Measurements from ENCODE around the gene VAV2.
A peak's percentile ranks its signal among the peaks of the same experiment; 100 is the strongest.

The VAV2 gene

GRCh38 chr9:133793471-133793870 lies 198.7 kb downstream of the VAV2 start:
- H3K23ac ChIP-seq (ENCODE audit: low read length) = no peak overlapping the region
- peak overlapping the region; percentile 17 for H4K8ac ChIP-seq (ENCODE audit: low read depth, low read length)
- H3K4ac ChIP-seq (ENCODE audit: low read depth, low read length) = no peak overlapping the region
- no peak overlapping the region for H4K12ac ChIP-seq (ENCODE audit: low read depth, low read length)
- peak overlapping the region; percentile 29 for H3K18ac ChIP-seq (ENCODE audit: low read length)
- no peak for DNase-seq
- peak overlapping the region; percentile 13 for H2BK120ac ChIP-seq (ENCODE audit: insufficient read depth, low read length, poor library complexity)
- H3K79me2 ChIP-seq (ENCODE audit: control insufficient read depth, insufficient read depth, low read length, poor library complexity) = no peaks in the 10 kb centered on the region
- no peak overlapping the region for H2BK5ac ChIP-seq (ENCODE audit: low read depth, low read length, poor library complexity)
- H2AFZ ChIP-seq (ENCODE audit: insufficient read depth, low read length, poor library complexity) = no peak overlapping the region
- peak overlapping the region; percentile 44 for H4K91ac ChIP-seq (ENCODE audit: low read depth, low read length)
- no peak overlapping the region for H3K27ac ChIP-seq (ENCODE audit: low read depth, low read length)
- no peak overlapping the region for H2BK12ac ChIP-seq (ENCODE audit: low read length)
- no peak overlapping the region for H2AK5ac ChIP-seq (ENCODE audit: low read length)
- H3K14ac ChIP-seq (ENCODE audit: low read length) = no peak overlapping the region
- H3K4me2 ChIP-seq (ENCODE audit: low read length) = no peak overlapping the region
- WGBS (ENCODE audit: extremely low coverage, insufficient coverage, insufficient read length) = no CpG with 5 or more reads among the region's 13 CpGs
- peaks cover 90 to 91% of the 10 kb centered on the region in 2 experiments for H3K36me3 ChIP-seq (ENCODE audit: control insufficient read depth in 1 of 2, insufficient read depth in 2 of 2, low read length in 2 of 2)
- H3K9me3 ChIP-seq (ENCODE audit: insufficient read depth, low read depth, low read length) = peaks cover 3% of the 10 kb centered on the region
- H3K9ac ChIP-seq (ENCODE audit: low read length) = no peak overlapping the region
- H3K4me3 ChIP-seq (ENCODE audit: low read depth, low read length) = no peak overlapping the region
- H3K79me1 ChIP-seq (ENCODE audit: low read length) = no peaks in the 10 kb centered on the region
- H3K4me1 ChIP-seq (ENCODE audit: control insufficient read depth in 1 of 2, insufficient read depth in 2 of 2, low read length in 2 of 2) = peaks cover 5 to 7% of the 10 kb centered on the region in 2 experiments
- no peaks in the 10 kb centered on the region for H3K27me3 ChIP-seq (ENCODE audit: insufficient read depth, low read length)

DNA sequence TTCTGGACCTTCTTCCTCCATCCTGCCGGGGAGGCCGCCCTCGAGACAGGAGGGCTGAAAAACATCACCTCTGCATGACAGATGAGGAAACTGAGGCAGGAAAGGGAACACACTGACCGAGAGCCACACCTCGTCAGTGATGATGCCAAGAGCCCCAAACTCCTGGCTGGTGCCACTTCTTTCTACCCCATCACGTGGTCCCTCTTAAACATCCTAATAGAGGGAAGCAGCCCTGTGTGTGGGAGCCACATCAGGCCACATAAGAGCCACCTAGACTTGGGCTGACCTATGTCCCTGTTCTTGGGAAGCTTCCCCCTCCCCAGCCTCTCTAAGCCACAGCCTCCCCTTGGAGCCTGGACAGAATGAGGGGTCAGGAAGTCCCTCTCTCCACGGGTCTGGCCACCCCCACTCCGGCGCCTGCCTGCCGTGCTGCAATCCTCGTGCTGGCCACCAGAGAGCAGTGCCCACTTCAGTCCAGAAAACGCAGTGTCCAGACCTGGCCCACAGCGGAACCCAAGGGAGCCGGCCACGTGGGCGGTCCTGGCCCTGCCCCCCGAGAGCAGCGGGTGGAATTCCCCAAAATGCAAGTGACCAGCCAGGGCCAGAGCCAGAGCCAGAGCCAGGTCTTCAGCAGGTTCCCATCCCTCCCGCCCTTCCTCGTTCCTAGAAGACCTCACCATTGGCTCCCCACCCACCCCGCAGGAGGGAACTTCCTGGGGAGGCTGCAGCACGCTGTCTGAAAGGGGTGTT lies 199.2 kb downstream of the VAV2 start:
- no CpG with 5 or more reads among the region's 22 CpGs for WGBS (ENCODE audit: extremely low coverage, insufficient coverage, insufficient read length)
- H3K36me3 ChIP-seq (ENCODE audit: control insufficient read depth in 1 of 2, insufficient read depth in 2 of 2, low read length in 2 of 2) = peaks cover 90 to 91% of the 10 kb centered on the region in 2 experiments
- no peak overlapping the region for H4K12ac ChIP-seq (ENCODE audit: low read depth, low read length)
- no peak overlapping the region for H3K14ac ChIP-seq (ENCODE audit: low read length)
- H2BK5ac ChIP-seq (ENCODE audit: low read depth, low read length, poor library complexity) = no peak overlapping the region
- no peak overlapping the region for H2AFZ ChIP-seq (ENCODE audit: insufficient read depth, low read length, poor library complexity)
- no peak overlapping the region for H3K27ac ChIP-seq (ENCODE audit: low read depth, low read length)
- H2BK12ac ChIP-seq (ENCODE audit: low read length) = no peak overlapping the region
- H3K18ac ChIP-seq (ENCODE audit: low read length) = no peak overlapping the region
- H4K8ac ChIP-seq (ENCODE audit: low read depth, low read length) = peak overlapping the region; percentile 17
- H3K4me1 ChIP-seq (ENCODE audit: control insufficient read depth in 1 of 2, insufficient read depth in 2 of 2, low read length in 2 of 2) = peaks cover 9 to 10% of the 10 kb centered on the region in 2 experiments
- H3K79me2 ChIP-seq (ENCODE audit: control insufficient read depth, insufficient read depth, low read length, poor library complexity) = no peaks in the 10 kb centered on the region
- H3K4me2 ChIP-seq (ENCODE audit: low read length) = no peak overlapping the region
- peak overlapping the region; percentile 13 for H2BK120ac ChIP-seq (ENCODE audit: insufficient read depth, low read length, poor library complexity)
- H3K79me1 ChIP-seq (ENCODE audit: low read length) = no peaks in the 10 kb centered on the region
- no peak overlapping the region for H2AK5ac ChIP-seq (ENCODE audit: low read length)
- H4K91ac ChIP-seq (ENCODE audit: low read depth, low read length) = peak overlapping the region; percentile 7
- H3K4me3 ChIP-seq (ENCODE audit: low read depth, low read length) = no peak overlapping the region
- H3K9me3 ChIP-seq (ENCODE audit: insufficient read depth, low read depth, low read length) = peaks cover 3% of the 10 kb centered on the region
- peak; percentile 70 to 83 for DNase-seq
- no peaks in the 10 kb centered on the region for H3K27me3 ChIP-seq (ENCODE audit: insufficient read depth, low read length)
- no peak overlapping the region for H3K23ac ChIP-seq (ENCODE audit: low read length)
- H3K4ac ChIP-seq (ENCODE audit: low read depth, low read length) = no peak overlapping the region
- H3K9ac ChIP-seq (ENCODE audit: low read length) = no peak overlapping the region

GRCh38 chr9:133791735-133792649 lies 200.1 kb downstream of the VAV2 start:
- no peak overlapping the region for H4K8ac ChIP-seq (ENCODE audit: low read depth, low read length)
- H2AK5ac ChIP-seq (ENCODE audit: low read length) = no peak overlapping the region
- no peak overlapping the region for H3K23ac ChIP-seq (ENCODE audit: low read length)
- H3K79me1 ChIP-seq (ENCODE audit: low read length) = no peaks in the 10 kb centered on the region
- H3K27me3 ChIP-seq (ENCODE audit: insufficient read depth, low read length) = no peaks in the 10 kb centered on the region
- no peak overlapping the region for H3K18ac ChIP-seq (ENCODE audit: low read length)
- no peak overlapping the region for H2BK12ac ChIP-seq (ENCODE audit: low read length)
- no peak overlapping the region for H3K14ac ChIP-seq (ENCODE audit: low read length)
- peaks cover 3% of the 10 kb centered on the region for H3K9me3 ChIP-seq (ENCODE audit: insufficient read depth, low read depth, low read length)
- no peak overlapping the region for H3K4me2 ChIP-seq (ENCODE audit: low read length)
- WGBS (ENCODE audit: extremely low coverage, insufficient coverage, insufficient read length) = 100% methylated on average over 1 of the region's 18 CpGs
- no peak overlapping the region for H2BK120ac ChIP-seq (ENCODE audit: insufficient read depth, low read length, poor library complexity)
- H2BK5ac ChIP-seq (ENCODE audit: low read depth, low read length, poor library complexity) = no peak overlapping the region
- peaks cover 89 to 90% of the 10 kb centered on the region in 2 experiments for H3K36me3 ChIP-seq (ENCODE audit: control insufficient read depth in 1 of 2, insufficient read depth in 2 of 2, low read length in 2 of 2)
- H4K91ac ChIP-seq (ENCODE audit: low read depth, low read length) = no peak overlapping the region
- H3K4me1 ChIP-seq (ENCODE audit: control insufficient read depth in 1 of 2, insufficient read depth in 2 of 2, low read length in 2 of 2) = peaks cover 10 to 11% of the 10 kb centered on the region in 2 experiments
- H3K4ac ChIP-seq (ENCODE audit: low read depth, low read length) = no peak overlapping the region
- H3K79me2 ChIP-seq (ENCODE audit: control insufficient read depth, insufficient read depth, low read length, poor library complexity) = no peaks in the 10 kb centered on the region
- DNase-seq = no peak
- H3K27ac ChIP-seq (ENCODE audit: low read depth, low read length) = no peak overlapping the region
- peak overlapping the region; percentile 4 for H3K4me3 ChIP-seq (ENCODE audit: low read depth, low read length)
- no peak overlapping the region for H2AFZ ChIP-seq (ENCODE audit: insufficient read depth, low read length, poor library complexity)
- no peak overlapping the region for H3K9ac ChIP-seq (ENCODE audit: low read length)
- no peak overlapping the region for H4K12ac ChIP-seq (ENCODE audit: low read depth, low read length)

DNA sequence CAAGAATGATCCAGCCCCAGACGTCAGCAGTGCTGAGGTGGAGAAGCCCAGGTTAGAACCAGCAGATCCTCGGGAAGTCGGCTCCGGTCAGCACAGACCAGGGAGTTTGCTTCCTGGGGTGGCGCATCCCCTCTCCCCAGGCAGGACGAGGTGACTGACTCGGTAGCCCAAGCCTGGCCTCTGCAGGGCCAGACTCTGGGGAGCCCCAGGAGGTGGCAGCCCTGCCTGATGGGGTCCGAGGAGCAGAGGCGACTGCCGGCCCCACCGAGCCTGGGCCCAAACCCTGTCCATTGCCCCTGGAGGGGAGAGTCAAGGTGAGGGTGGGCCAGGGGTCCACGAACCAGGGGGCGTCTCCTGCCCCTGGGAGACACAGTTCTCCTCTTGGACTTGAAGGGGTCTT lies 201.1 kb downstream of the VAV2 start:
- Histone ChIP-seq H3K4me3 (ENCODE audit: low read depth, low read length) (no peak overlapping the region), H3K4me2 (ENCODE audit: low read length) (no peak overlapping the region), H3K9me3 (ENCODE audit: insufficient read depth, low read depth, low read length) (peaks cover 5% of the 10 kb centered on the region), H3K27me3 (ENCODE audit: insufficient read depth, low read length) (no peaks in the 10 kb centered on the region), H2BK12ac (ENCODE audit: low read length) (no peak overlapping the region), H3K18ac (ENCODE audit: low read length) (no peak overlapping the region), H2AK5ac (ENCODE audit: low read length) (no peak overlapping the region), H3K14ac (ENCODE audit: low read length) (no peak overlapping the region), H3K79me2 (ENCODE audit: control insufficient read depth, insufficient read depth, low read length, poor library complexity) (no peaks in the 10 kb centered on the region), H2BK120ac (ENCODE audit: insufficient read depth, low read length, poor library complexity) (no peak overlapping the region), H2AFZ (ENCODE audit: insufficient read depth, low read length, poor library complexity) (no peak overlapping the region), H3K4ac (ENCODE audit: low read depth, low read length) (no peak overlapping the region), H3K79me1 (ENCODE audit: low read length) (no peaks in the 10 kb centered on the region), H3K9ac (ENCODE audit: low read length) (no peak overlapping the region), H4K91ac (ENCODE audit: low read depth, low read length) (no peak overlapping the region), H3K36me3 (ENCODE audit: control insufficient read depth in 1 of 2, insufficient read depth in 2 of 2, low read length in 2 of 2) (peaks cover 88% of the 10 kb centered on the region in 2 experiments), H3K4me1 (ENCODE audit: control insufficient read depth in 1 of 2, insufficient read depth in 2 of 2, low read length in 2 of 2) (peaks cover 10 to 11% of the 10 kb centered on the region in 2 experiments), H3K27ac (ENCODE audit: low read depth, low read length) (no peak overlapping the region), H2BK5ac (ENCODE audit: low read depth, low read length, poor library complexity) (no peak overlapping the region), H4K8ac (ENCODE audit: low read depth, low read length) (no peak overlapping the region), H3K23ac (ENCODE audit: low read length) (no peak overlapping the region), H4K12ac (ENCODE audit: low read depth, low read length) (no peak overlapping the region)
- DNase-seq = no peak
- WGBS (ENCODE audit: extremely low coverage, insufficient coverage, insufficient read length) = no CpG with 5 or more reads among the region's 13 CpGs
